GM10847 (cell line): Measurements from ENCODE around the gene AKAP12.

ENCODE experiments used
- POLR2A ChIP-seq: IDR thresholded peaks from 2 replicates; pipeline ENCODE4 v1.6.1; 2011; ENCODE audit not compliant: insufficient read length; ENCODE audit errors: extremely low read depth

The AKAP12 gene

GRCh38 chr6:151313066-151313491 is 73.3 kb downstream of the AKAP12 start:
- no peak for TF ChIP-seq POLR2A

- TF ChIP-seq POLR2A, result no peak
These were observed 77.6 kb downstream of the AKAP12 start for GRCh38 chr6:151317103-151317994.

- TF ChIP-seq POLR2A, result no peak
These were observed 78.2 kb downstream of the AKAP12 start for GRCh38 chr6:151317995-151318365.

DNA sequence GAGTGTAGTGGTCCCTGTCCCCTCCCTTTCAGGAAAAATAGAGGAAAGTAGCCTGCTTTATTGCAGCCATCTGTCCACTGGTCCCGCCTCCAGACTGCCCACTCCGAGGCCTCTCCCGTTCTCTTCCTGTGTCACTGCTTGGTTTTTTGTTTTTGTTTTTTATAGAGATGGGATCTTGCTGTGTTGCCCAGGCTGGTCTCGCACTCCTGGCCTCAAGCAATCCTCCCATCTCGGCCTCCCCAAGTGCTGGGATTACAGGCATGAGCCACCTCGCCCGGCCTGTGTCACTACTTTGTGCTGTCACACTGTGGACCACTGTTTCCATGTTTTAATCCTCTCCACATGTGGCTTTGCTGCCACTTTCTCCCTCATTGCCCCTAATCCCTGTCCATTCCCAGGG is 80.4 kb downstream of the AKAP12 start:
- TF ChIP-seq POLR2A, result no peak

- no peak for TF ChIP-seq POLR2A
These were observed 81.7 kb downstream of the AKAP12 start for GRCh38 chr6:151321438-151321837.

- TF ChIP-seq POLR2A, result no peak
These were observed 82.8 kb downstream of the AKAP12 start for GRCh38 chr6:151322570-151322969.

DNA sequence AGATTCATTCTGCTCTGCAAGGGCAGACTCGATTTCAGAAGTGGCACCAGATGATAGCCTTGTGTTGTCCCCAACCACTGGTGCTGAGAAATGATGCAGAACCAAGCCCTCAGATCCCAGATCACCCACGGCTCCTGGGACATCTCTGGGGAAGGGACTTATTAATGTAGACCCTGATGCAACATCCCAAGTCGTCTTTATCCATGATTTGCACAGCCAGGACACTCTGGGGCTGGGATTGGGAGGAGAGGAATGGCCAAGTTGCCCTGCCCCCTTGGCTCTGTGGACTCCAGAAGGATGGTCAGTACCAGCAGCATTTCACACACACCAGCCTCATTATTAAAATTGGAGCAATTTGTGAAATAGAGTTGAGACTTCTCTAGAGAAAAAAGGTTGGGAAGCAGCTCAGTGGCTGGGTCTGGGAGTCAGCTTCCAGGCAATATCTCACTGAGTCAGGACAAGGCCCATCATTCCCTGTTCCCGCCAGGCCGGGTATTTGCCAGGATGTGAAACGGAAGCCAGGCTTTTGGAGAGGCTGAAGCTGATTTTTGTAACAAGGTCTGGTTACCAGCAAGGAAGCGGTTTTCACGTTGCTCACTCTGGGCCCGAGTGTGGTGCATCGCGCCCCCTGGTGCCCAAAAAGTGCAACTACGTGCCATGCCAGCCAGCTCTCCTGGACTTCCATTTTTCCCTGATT is 84.2 kb downstream of the AKAP12 start:
- no peak for TF ChIP-seq POLR2A

DNA sequence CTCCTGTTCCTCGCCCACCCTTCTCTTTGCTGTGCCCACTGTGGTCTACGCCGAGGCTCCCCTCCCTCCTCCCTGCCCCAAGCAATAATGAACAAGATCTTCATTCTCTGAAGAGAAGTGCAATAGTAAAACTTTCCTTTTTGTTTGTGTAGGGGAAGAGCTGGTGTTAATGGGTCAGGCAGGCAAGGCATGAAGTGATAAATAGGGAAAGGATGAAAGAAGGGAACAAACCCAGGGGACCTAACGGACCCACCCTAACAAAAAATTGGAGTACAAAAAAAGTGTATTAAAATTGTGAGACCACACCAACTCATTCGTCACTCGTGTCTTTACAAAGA is 84.7 kb downstream of the AKAP12 start:
- no peak for TF ChIP-seq POLR2A

GRCh38 chr6:151325075-151326050 is 85.6 kb downstream of the AKAP12 start:
- TF ChIP-seq POLR2A, result no peak

DNA sequence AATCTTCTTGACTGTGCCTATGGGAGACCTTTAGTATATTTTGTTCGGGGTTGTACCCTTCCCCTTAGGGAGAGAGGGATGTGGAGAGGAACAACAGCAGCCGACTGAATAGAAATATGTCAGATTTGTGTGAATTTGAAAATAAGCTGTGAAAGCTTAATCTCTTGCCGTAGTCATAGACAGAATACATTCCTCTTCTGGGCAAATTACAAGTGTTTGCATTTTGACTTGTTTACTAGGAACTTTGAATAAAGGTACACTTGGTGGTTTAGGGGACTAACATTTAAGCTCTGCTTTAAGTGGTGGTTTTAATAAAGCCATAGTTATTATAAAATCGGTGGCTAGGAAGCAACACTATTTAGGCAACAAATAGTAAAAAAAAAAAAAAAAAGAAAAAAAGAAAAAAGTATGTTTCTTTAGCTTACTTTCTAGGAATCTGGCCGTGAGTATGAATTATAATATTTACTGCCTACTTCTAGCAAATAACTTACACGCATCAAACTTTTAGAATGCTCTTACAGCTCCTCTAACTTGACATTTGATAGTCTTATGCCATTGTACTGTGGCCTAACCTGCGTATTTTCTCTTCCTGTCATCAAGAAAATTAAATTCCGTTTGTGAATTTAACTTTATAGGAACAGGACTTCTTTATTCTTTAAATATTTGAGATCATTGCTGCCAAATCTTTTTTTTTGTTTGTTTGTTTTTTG is 86.5 kb downstream of the AKAP12 start:
- no peak for TF ChIP-seq POLR2A

DNA sequence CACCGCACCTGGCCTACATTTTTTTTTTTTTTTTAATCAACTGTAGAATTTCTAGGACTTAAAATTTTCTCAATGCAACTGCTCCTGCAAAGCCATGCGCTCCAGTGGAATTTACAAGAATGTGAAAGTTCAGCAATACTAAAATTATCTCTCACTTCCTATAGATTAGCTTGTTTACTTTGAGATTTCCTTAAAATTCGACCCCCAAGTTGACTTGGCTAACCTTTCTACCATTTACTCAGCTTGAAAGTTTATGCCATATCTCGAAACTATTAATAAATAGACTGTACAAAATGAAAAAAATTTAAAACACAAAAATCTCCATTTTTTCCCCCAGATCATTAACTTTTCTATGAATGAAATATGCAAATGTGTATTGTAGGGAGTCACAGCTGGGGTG is 87.3 kb downstream of the AKAP12 start:
- TF ChIP-seq POLR2A, result no peak

- no peak for TF ChIP-seq POLR2A
These were observed 90.4 kb downstream of the AKAP12 start for GRCh38 chr6:151330130-151330696.

DNA sequence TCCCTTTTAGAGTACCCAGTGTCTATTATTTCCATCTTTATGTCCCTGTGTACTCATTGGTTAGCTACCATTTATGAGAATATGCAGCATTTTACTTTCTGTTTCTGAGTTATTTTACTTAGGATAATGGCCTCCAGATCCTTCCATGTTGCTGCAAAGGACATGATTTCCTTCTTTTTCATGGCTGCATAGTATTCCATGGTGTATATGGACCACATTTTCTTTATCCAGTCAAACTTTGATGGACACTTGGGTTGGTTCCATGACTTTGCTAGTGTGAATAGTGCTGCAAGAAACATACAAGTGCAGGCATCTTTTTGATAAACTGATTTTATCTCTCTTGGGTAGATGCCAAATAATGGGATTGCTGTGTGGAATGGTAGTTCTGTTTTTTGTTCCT is 96.2 kb downstream of the AKAP12 start:
- no peak for TF ChIP-seq POLR2A

GRCh38 chr6:151338651-151339200 is 99.0 kb downstream of the AKAP12 start:
- TF ChIP-seq POLR2A, result no peak

DNA sequence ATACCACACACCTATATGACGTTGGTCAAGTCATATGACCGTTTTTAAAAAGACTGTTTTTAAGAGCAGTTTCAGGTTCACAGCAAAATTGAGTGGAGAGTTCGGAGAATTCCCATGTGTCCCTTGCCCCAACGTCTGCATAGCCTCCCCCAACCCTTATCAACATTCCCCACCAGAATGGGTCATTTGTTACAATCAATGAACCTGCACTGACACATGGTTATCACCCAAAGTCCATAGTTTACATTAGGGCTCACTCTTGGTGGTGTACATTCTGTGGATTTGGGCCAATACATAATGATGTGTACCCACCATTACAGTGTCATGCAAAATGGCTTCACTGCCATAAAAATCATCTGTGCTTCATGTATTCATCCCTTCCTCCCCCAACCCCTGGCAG is 99.6 kb downstream of the AKAP12 start:
- no peak for TF ChIP-seq POLR2A
